HepG2 (cell line): ENCODE data around the gene NEAT1. TPM values are rescaled to one million over a fixed set of nuclear protein-coding genes. Genes with fewer than 3 reads are reported as not detected.

Experiments used
- AGO1 ChIP-seq: fragments of 200-400 bp; formaldehyde crosslinking; IDR thresholded peaks from 2 replicates; pipeline ENCODE4 v1.6.1; 2017; ENCODE audit warnings: mild to moderate bottlenecking, low read depth, low read length, moderate library complexity; ENCODE audit not compliant: poor library complexity, severe bottlenecking
- CAMTA2 ChIP-seq: sonication (generic); formaldehyde crosslinking; IDR thresholded peaks from 2 replicates; pipeline ENCODE4 v1.4.0; 2020; ENCODE audit warnings: mild to moderate bottlenecking, missing genetic modification reagents, borderline replicate concordance
- CHCHD3 ChIP-seq: sonication (generic); formaldehyde crosslinking; IDR thresholded peaks from 2 replicates; pipeline ENCODE4 v1.8.0; 2022; ENCODE audit warnings: mild to moderate bottlenecking, missing genetic modification reagents, moderate library complexity
- FOXP1 ChIP-seq, 2 experiments: fragments of 450-650 bp in 1 of 2; IDR thresholded peaks; 2 replicates each; pipeline ENCODE4 v1.6.1; 2017 to 2018; ENCODE audit warnings: antibody characterized with exemption in 1 of 2
- GZF1 ChIP-seq: sonication (generic); formaldehyde crosslinking; IDR thresholded peaks from 2 replicates; pipeline ENCODE4 v1.5.1; 2020; ENCODE audit warnings: mild to moderate bottlenecking, missing genetic modification reagents
- KAT7 ChIP-seq: IDR thresholded peaks from 2 replicates; pipeline ENCODE4 v1.6.1; 2018; ENCODE audit warnings: borderline replicate concordance, missing compliant biosample characterization
- MTERF4 ChIP-seq: sonication (generic); formaldehyde crosslinking; IDR thresholded peaks from 2 replicates; pipeline ENCODE4 v1.8.0; 2023; ENCODE audit warnings: mild to moderate bottlenecking, missing genetic modification reagents
- PHF5A ChIP-seq: IDR thresholded peaks from one replicate; pipeline ENCODE4 v1.6.1; 2018; ENCODE audit warnings: low read depth, missing genetic modification reagents; ENCODE audit not compliant: unreplicated experiment
- POLR2AphosphoS2 ChIP-seq: IDR thresholded peaks from 2 replicates; pipeline ENCODE4 v1.6.1; 2011; ENCODE audit warnings: low read depth, low read length, improper control_type of control experiment
- POLR2G ChIP-seq: fragments of 200-400 bp; formaldehyde crosslinking; IDR thresholded peaks from 2 replicates; pipeline ENCODE4 v1.6.1; 2018; ENCODE audit warnings: mild to moderate bottlenecking, low read depth, low read length, moderate library complexity
- U2AF1 ChIP-seq: fragments of 200-400 bp; formaldehyde crosslinking; optimal IDR thresholded peaks from 2 replicates; pipeline ENCODE3; 2017; ENCODE audit warnings: mild to moderate bottlenecking, low read depth, low read length
- ZC3H13 ChIP-seq: sonication (generic); formaldehyde crosslinking; IDR thresholded peaks from 2 replicates; pipeline ENCODE4 v1.8.1; 2023; ENCODE audit warnings: mild to moderate bottlenecking, missing genetic modification reagents, moderate library complexity
- ZFX ChIP-seq: sonication (generic); formaldehyde crosslinking; IDR thresholded peaks from 2 replicates; pipeline ENCODE4 v1.4.0; 2020; ENCODE audit warnings: mild to moderate bottlenecking, low read depth, missing genetic modification reagents, moderate library complexity
- ZKSCAN1 ChIP-seq: fragments of 150-350 bp; IDR thresholded peaks from 2 replicates; pipeline ENCODE4 v1.6.1; 2014; ENCODE audit warnings: low read length
- ZNF101 ChIP-seq: sonication (generic); formaldehyde crosslinking; IDR thresholded peaks from 2 replicates; pipeline ENCODE4 v1.4.0; 2020; ENCODE audit warnings: mild to moderate bottlenecking, low read depth, missing genetic modification reagents, borderline replicate concordance
- ZNF138 ChIP-seq: sonication (generic); formaldehyde crosslinking; IDR thresholded peaks from 2 replicates; pipeline ENCODE4 v1.5.0; 2020; ENCODE audit warnings: mild to moderate bottlenecking, low read depth, missing genetic modification reagents
- ZNF30 ChIP-seq: sonication (generic); formaldehyde crosslinking; IDR thresholded peaks from 2 replicates; pipeline ENCODE4 v1.5.0; 2020; ENCODE audit warnings: mild to moderate bottlenecking, missing genetic modification reagents
- ZNF598 ChIP-seq: sonication (generic); formaldehyde crosslinking; IDR thresholded peaks from 2 replicates; pipeline ENCODE4 v1.5.1; 2020; ENCODE audit warnings: mild to moderate bottlenecking, missing genetic modification reagents, borderline replicate concordance
- ZNF660 ChIP-seq: sonication (generic); formaldehyde crosslinking; IDR thresholded peaks from 2 replicates; pipeline ENCODE4 v1.5.1; 2020; ENCODE audit warnings: mild to moderate bottlenecking, low read depth, missing genetic modification reagents, borderline replicate concordance
- ZNF891 ChIP-seq: sonication (generic); formaldehyde crosslinking; IDR thresholded peaks from 2 replicates; pipeline ENCODE4 v1.5.0; 2020; ENCODE audit warnings: mild to moderate bottlenecking, missing genetic modification reagents
- polyA plus RNA-seq, 8 experiments: library from polyadenylated mRNA; depleted of rRNA in 3 of 8; stranded (reverse) in 7 of 8; unstranded in 1 of 8; fragments of >200 nt; fragmentation: Illumina TruSeq in 4 of 8; extraction: Trizol in 4 of 8; gene quantifications; 2 replicates each; pipeline versions ENCODE4 v1.2.1 to v1.2.3, GENCODE V29; 2011 to 2016; ENCODE audit warnings: low read depth in 4 of 8, missing spikeins in 1 of 8, mixed read lengths in 1 of 8; ENCODE audit not compliant: insufficient read depth in 1 of 8
- total RNA-seq, 5 experiments: library from RNA; depleted of rRNA; stranded (reverse); fragments of >200 nt; fragmentation: Illumina TruSeq; extraction: Trizol; gene quantifications; 2 replicates each; pipeline ENCODE4 v1.2.3, GENCODE V29; 2016; ENCODE audit warnings: low read depth in 1 of 5
- TF ChIP-seq, protein P1 (sequence below): sonication (generic); formaldehyde crosslinking; conservative IDR thresholded peaks from 2 replicates; pipeline ENCODE4 v1.8.0; 2022; ENCODE audit warnings: mild to moderate bottlenecking, moderate library complexity, missing genetic modification reagents

The NEAT1 gene
- total and polyA plus RNA-seq, 2 of the 13 experiments (the other 11 are each of a cell fraction or from before 2014, with no cell fraction given) = 20.5 to 41.2 TPM

GRCh38 chr11:65445604-65446445 is 23.2 kb downstream of the NEAT1 start (continued):
- TF ChIP-seq ZNF891 (CRISPR knock-in tag) (no peak), POLR2AphosphoS2 (peak; percentile 87; the same call in 1 of the 2 replicates), ZC3H13 (CRISPR knock-in tag) (no peak), ZFX (0 out of 2 replicates have a peak, but pooled peaks have one; percentile 13), POLR2G (peak; percentile 32), ZNF30 (CRISPR knock-in tag) (no peak), CHCHD3 (CRISPR knock-in tag) (0 out of 2 replicates have a peak, but pooled peaks have one; percentile 25), CAMTA2 (no peak), MTERF4 (CRISPR knock-in tag) (no peak), PHF5A (CRISPR knock-in tag) (no peak), AGO1 (peak; percentile 24), U2AF1 (peak; percentile 57), ZNF138 (CRISPR knock-in tag) (no peak), ZNF660 (CRISPR knock-in tag) (no peak), ZNF101 (CRISPR knock-in tag) (no peak), KAT7 (no peak), ZKSCAN1 (no peak), GZF1 (CRISPR knock-in tag) (no peak), FOXP1 (IDR thresholded peaks at IDR 0.05) (no peak), FOXP1 (CRISPR knock-in tag; IDR thresholded peaks at IDR 0.05) (no peak), ZNF598 (no peak)
- TF ChIP-seq, protein P1, sequence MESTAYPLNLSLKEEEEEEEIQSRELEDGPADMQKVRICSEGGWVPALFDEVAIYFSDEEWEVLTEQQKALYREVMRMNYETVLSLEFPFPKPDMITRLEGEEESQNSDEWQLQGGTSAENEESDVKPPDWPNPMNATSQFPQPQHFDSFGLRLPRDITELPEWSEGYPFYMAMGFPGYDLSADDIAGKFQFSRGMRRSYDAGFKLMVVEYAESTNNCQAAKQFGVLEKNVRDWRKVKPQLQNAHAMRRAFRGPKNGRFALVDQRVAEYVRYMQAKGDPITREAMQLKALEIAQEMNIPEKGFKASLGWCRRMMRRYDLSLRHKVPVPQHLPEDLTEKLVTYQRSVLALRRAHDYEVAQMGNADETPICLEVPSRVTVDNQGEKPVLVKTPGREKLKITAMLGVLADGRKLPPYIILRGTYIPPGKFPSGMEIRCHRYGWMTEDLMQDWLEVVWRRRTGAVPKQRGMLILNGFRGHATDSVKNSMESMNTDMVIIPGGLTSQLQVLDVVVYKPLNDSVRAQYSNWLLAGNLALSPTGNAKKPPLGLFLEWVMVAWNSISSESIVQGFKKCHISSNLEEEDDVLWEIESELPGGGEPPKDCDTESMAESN = no peak
